Measurements from ENCODE around the gene TOMM22.

TOMM22 gene

GRCh38 chr22:38730411-38730871 is 48.7 kb downstream of the TOMM22 start:
- TF ChIP-seq FOXP2 (optimal IDR thresholded peaks at IDR 0.05; ENCODE audit: borderline replicate concordance, extremely low read depth, extremely low read length, insufficient read depth) (no peak), TAF1 (IDR thresholded peaks at IDR 0.05; ENCODE audit: borderline replicate concordance, insufficient read depth, low read length) (no peak), REST (IDR thresholded peaks at IDR 0.05; ENCODE audit: insufficient read depth in 1 of 2, low read depth in 2 of 2, low read length in 2 of 2) (no peak), SIN3A (IDR thresholded peaks at IDR 0.05; ENCODE audit: borderline replicate concordance, insufficient read depth, low read length) (no peak), POLR2AphosphoS5 (IDR thresholded peaks at IDR 0.05; ENCODE audit: low read depth, low read length) (no peak)

- TF ChIP-seq POLR2AphosphoS5 (IDR thresholded peaks at IDR 0.05; ENCODE audit: low read depth, low read length) (no peak), TAF1 (IDR thresholded peaks at IDR 0.05; ENCODE audit: borderline replicate concordance, insufficient read depth, low read length) (no peak), FOXP2 (optimal IDR thresholded peaks at IDR 0.05; ENCODE audit: borderline replicate concordance, extremely low read depth, extremely low read length, insufficient read depth) (no peak), REST (IDR thresholded peaks at IDR 0.05; ENCODE audit: insufficient read depth in 1 of 2, low read depth in 2 of 2, low read length in 2 of 2) (no peak), SIN3A (IDR thresholded peaks at IDR 0.05; ENCODE audit: borderline replicate concordance, insufficient read depth, low read length) (no peak)
Measured at GRCh38 chr22:38731703-38732161, 50.0 kb downstream of the TOMM22 start.

- TF ChIP-seq REST (IDR thresholded peaks at IDR 0.05; ENCODE audit: insufficient read depth in 1 of 2, low read depth in 2 of 2, low read length in 2 of 2), result no peak
- TF ChIP-seq SIN3A (IDR thresholded peaks at IDR 0.05; ENCODE audit: borderline replicate concordance, insufficient read depth, low read length), result no peak
- TF ChIP-seq TAF1 (IDR thresholded peaks at IDR 0.05; ENCODE audit: borderline replicate concordance, insufficient read depth, low read length), result no peak
- no peak for TF ChIP-seq POLR2AphosphoS5 (IDR thresholded peaks at IDR 0.05; ENCODE audit: low read depth, low read length)
- no peak for TF ChIP-seq FOXP2 (optimal IDR thresholded peaks at IDR 0.05; ENCODE audit: borderline replicate concordance, extremely low read depth, extremely low read length, insufficient read depth)
Measured at GRCh38 chr22:38732251-38732815, 50.6 kb downstream of the TOMM22 start.

DNA sequence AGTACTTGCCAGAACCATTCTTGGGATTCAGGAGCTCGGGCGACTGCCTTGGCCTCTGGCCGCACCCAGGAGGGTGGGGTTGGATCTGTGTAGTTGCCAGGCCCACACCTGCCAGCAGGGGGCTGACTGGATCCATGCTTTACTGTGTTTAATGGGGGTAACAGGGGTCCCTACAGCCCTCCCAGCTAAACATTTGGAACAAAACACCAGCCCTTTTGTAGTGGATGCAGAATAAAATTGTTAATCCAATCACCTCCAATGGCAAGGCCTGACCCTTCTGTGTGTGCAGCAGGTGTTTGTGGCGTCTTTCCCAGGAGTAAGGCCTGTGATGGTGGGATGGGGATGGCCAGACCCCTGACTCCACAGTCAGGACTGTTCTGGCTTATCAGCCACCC is 51.6 kb downstream of the TOMM22 start:
- no peak; the same call in 1 of the 2 replicates for TF ChIP-seq POLR2AphosphoS5 (IDR thresholded peaks at IDR 0.05; ENCODE audit: low read depth, low read length)
- TF ChIP-seq FOXP2 (optimal IDR thresholded peaks at IDR 0.05; ENCODE audit: borderline replicate concordance, extremely low read depth, extremely low read length, insufficient read depth), result no peak
- no peak for TF ChIP-seq REST (IDR thresholded peaks at IDR 0.05; ENCODE audit: insufficient read depth in 1 of 2, low read depth in 2 of 2, low read length in 2 of 2)
- TF ChIP-seq TAF1 (IDR thresholded peaks at IDR 0.05; ENCODE audit: borderline replicate concordance, insufficient read depth, low read length), result no peak
- no peak for TF ChIP-seq SIN3A (IDR thresholded peaks at IDR 0.05; ENCODE audit: borderline replicate concordance, insufficient read depth, low read length)

All from PFSK-1 (cell line).